ENCODE measurements around the gene ZNF224. TPM values are rescaled to one million over a fixed set of nuclear protein-coding genes. Genes with fewer than 3 reads are reported as not detected.

ZNF224 gene
- total and polyA plus RNA-seq, 7 donors, result 7.2 to 23.0 (median 16.6) TPM

GRCh38 chr19:44156475-44156874 lies 62.3 kb downstream of the ZNF224 start:
- intact Hi-C loops (cut with DNase I), result no loop called here
- TF ChIP-seq POLR2AphosphoS5 (IDR thresholded peaks at IDR 0.05) (no peak), EP300 (IDR thresholded peaks at IDR 0.05) (no peak), CTCF (IDR thresholded peaks at IDR 0.05) (no peak), POLR2A (IDR thresholded peaks at IDR 0.05) (no peak)
- Histone ChIP-seq H3K4me3 (no peak overlapping the region), H3K36me3 (peaks cover 29 to 68% (median 55%) of the 10 kb centered on the region in 4 donors), H3K27me3 (no peaks in the 10 kb centered on the region), H3K9me3 (peaks cover 31 to 77% (median 45%) of the 10 kb centered on the region in 4 donors), H3K4me1 (no peaks in the 10 kb centered on the region), H3K27ac (no peak overlapping the region)
- WGBS, 2 donors, result 93% methylated on average over 2 of the region's 2 CpGs
- no peak for DNase-seq

Small RNAs within 50 kb of the gene (small RNA-seq; reads per million reads assigned to genes)
- 0 reads per million in 3 donors for gene RNU6-902P

Other genes with a start within 250 kb of the ZNF224 start
- 1 to 10 TPM; 3.0 to 4.1 (median 3.5) TPM for gene ZNF404, start 210.4 kb upstream of the ZNF224 start, total RNA-seq
- 1 to 10 TPM in 1 of 3 donors, under 1 TPM in 2; 0.60 to 2.6 (median 0.69) TPM for gene ZNF404, start 210.4 kb upstream of the ZNF224 start, polyA plus RNA-seq
- 10 to 100 TPM in 3 of 4 donors, 1 to 10 TPM in 1; 5.5 to 18.2 (median 13.2) TPM for gene ZNF45, start 159.1 kb upstream of the ZNF224 start, total RNA-seq
- 1 to 10 TPM; 2.4 to 6.4 (median 4.6) TPM for gene ZNF45, start 159.1 kb upstream of the ZNF224 start, polyA plus RNA-seq
- gene ZNF221, start 143.1 kb upstream of the ZNF224 start, total RNA-seq, result 1 to 10 TPM; 2.9 to 6.8 (median 4.8) TPM
- gene ZNF221, start 143.1 kb upstream of the ZNF224 start, polyA plus RNA-seq, result 1 to 10 TPM in 1 of 3 donors, under 1 TPM in 1, not detected in 1; 0.60 to 1.7 TPM
- gene ZNF155, start 110.2 kb upstream of the ZNF224 start, total RNA-seq, result 1 to 10 TPM; 5.5 to 8.2 (median 7.5) TPM
- 1 to 10 TPM; 1.8 to 4.5 (median 2.3) TPM for gene ZNF155, start 110.2 kb upstream of the ZNF224 start, polyA plus RNA-seq
- 10 to 100 TPM in 1 of 4 donors, 1 to 10 TPM in 3; 3.0 to 10.6 (median 5.1) TPM for gene ZNF230, start 91.4 kb upstream of the ZNF224 start, total RNA-seq
- gene ZNF230, start 91.4 kb upstream of the ZNF224 start, polyA plus RNA-seq, result 1 to 10 TPM; 1.2 to 2.0 (median 1.4) TPM
- gene ZNF222, start 69.0 kb upstream of the ZNF224 start, total RNA-seq, result 1 to 10 TPM; 1.9 to 3.8 (median 2.4) TPM
- gene ZNF222, start 69.0 kb upstream of the ZNF224 start, polyA plus RNA-seq, result 1 to 10 TPM in 2 of 3 donors, under 1 TPM in 1; 0.60 to 2.1 (median 1.6) TPM
- 1 to 10 TPM; 2.5 to 5.0 (median 4.2) TPM for gene ZNF223, start 42.3 kb upstream of the ZNF224 start, total RNA-seq
- gene ZNF223, start 42.3 kb upstream of the ZNF224 start, polyA plus RNA-seq, result 1 to 10 TPM; 3.0 to 3.7 (median 3.1) TPM
- 1 to 10 TPM; 1.8 to 3.6 (median 2.6) TPM for gene ZNF284, start 22.2 kb upstream of the ZNF224 start, total RNA-seq
- under 1 TPM; 0.46 to 0.99 (median 0.60) TPM for gene ZNF284, start 22.2 kb upstream of the ZNF224 start, polyA plus RNA-seq
- gene ZNF225, start 19.0 kb downstream of the ZNF224 start, total RNA-seq, result 1 to 10 TPM; 3.0 to 4.9 (median 3.4) TPM
- 1 to 10 TPM in 2 of 3 donors, under 1 TPM in 1; 0.60 to 2.1 (median 1.2) TPM for gene ZNF225, start 19.0 kb downstream of the ZNF224 start, polyA plus RNA-seq
- 10 to 100 TPM in 1 of 4 donors, 1 to 10 TPM in 3; 5.9 to 19.7 (median 7.9) TPM for gene ZNF234, start 47.2 kb downstream of the ZNF224 start, total RNA-seq
- gene ZNF234, start 47.2 kb downstream of the ZNF224 start, polyA plus RNA-seq, result 1 to 10 TPM in 2 of 3 donors, under 1 TPM in 1; 0.92 to 4.0 (median 1.2) TPM
- 10 to 100 TPM; 14.4 to 20.2 (median 18.6) TPM for gene ZNF226, start 70.7 kb downstream of the ZNF224 start, total RNA-seq
- 10 to 100 TPM; 15.0 to 27.3 (median 16.4) TPM for gene ZNF226, start 70.7 kb downstream of the ZNF224 start, polyA plus RNA-seq
- 10 to 100 TPM; 10.9 to 15.0 (median 14.3) TPM for gene ZNF227, start 118.2 kb downstream of the ZNF224 start, total RNA-seq
- gene ZNF227, start 118.2 kb downstream of the ZNF224 start, polyA plus RNA-seq, result 1 to 10 TPM; 2.5 to 7.4 (median 4.2) TPM
- 1 to 10 TPM; 2.8 to 7.5 (median 3.5) TPM for gene ZNF233, start 165.5 kb downstream of the ZNF224 start, total RNA-seq
- 1 to 10 TPM in 1 of 3 donors, under 1 TPM in 2; 0.46 to 1.2 (median 0.60) TPM for gene ZNF233, start 165.5 kb downstream of the ZNF224 start, polyA plus RNA-seq
- gene ZNF235, start 210.7 kb downstream of the ZNF224 start, total RNA-seq, result 10 to 100 TPM in 2 of 4 donors, 1 to 10 TPM in 2; 5.8 to 12.7 (median 9.0) TPM
- 1 to 10 TPM; 1.2 to 2.9 (median 1.8) TPM for gene ZNF235, start 210.7 kb downstream of the ZNF224 start, polyA plus RNA-seq